ENCODE results near the gene PEPD. TPM values are rescaled to one million over a fixed set of nuclear protein-coding genes. Genes with fewer than 3 reads are reported as not detected.

PEPD gene
- total and polyA plus RNA-seq, 2 experiments from 2014 or later: 141 to 175 TPM

DNA sequence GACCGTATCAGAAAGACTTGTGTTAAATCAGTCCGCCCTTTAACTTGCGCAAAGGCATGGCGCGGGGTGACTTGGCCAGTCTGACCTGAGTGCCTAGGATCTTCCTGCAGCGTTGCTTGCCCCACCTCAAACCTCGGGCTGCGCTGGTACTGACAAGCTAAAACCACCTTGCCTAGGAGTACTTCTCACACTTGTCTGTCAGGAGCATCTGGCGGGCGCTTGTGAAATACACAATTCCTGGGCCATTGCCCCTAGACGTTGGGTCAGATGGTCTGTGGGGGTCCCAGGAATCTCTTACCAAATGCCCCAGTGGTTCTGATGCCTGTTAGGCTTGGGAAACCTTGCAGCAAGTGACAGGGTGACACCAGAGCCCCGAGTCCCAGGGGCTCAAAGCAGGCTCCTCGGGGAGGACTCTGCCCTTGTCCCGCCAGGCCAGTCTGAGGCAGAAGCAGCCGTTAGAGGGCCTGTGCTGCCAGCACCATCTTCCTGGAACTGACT, 135.2 kb downstream of the PEPD start:
- TF ChIP-seq EZH2phosphoT487 (IDR thresholded peaks at IDR 0.05; ENCODE audit: low read depth, severe bottlenecking, unreplicated experiment) (no peak), EZH2 (IDR thresholded peaks at IDR 0.05; ENCODE audit: borderline replicate concordance) (no peak)
- TF ChIP-seq, protein P1, sequence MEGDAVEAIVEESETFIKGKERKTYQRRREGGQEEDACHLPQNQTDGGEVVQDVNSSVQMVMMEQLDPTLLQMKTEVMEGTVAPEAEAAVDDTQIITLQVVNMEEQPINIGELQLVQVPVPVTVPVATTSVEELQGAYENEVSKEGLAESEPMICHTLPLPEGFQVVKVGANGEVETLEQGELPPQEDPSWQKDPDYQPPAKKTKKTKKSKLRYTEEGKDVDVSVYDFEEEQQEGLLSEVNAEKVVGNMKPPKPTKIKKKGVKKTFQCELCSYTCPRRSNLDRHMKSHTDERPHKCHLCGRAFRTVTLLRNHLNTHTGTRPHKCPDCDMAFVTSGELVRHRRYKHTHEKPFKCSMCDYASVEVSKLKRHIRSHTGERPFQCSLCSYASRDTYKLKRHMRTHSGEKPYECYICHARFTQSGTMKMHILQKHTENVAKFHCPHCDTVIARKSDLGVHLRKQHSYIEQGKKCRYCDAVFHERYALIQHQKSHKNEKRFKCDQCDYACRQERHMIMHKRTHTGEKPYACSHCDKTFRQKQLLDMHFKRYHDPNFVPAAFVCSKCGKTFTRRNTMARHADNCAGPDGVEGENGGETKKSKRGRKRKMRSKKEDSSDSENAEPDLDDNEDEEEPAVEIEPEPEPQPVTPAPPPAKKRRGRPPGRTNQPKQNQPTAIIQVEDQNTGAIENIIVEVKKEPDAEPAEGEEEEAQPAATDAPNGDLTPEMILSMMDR (IDR thresholded peaks at IDR 0.05; ENCODE audit: poor library complexity): no peak
- Histone ChIP-seq H3K4me1 (ENCODE audit: insufficient read depth) (peaks cover 30% of the 10 kb centered on the region), H3K4me2 (no peak overlapping the region), H3K79me2 (peaks cover 82% of the 10 kb centered on the region), H2AFZ (no peak overlapping the region), H3K9me2 (replicated peaks; ENCODE audit: insufficient read depth) (no peaks in the 10 kb centered on the region), H3K27me3 (no peaks in the 10 kb centered on the region), H3K9me3 (ENCODE audit: low read depth) (no peaks in the 10 kb centered on the region), H3K27ac (no peak overlapping the region), H3K36me3 (replicated peaks; ENCODE audit: insufficient read depth, low read depth) (no peaks in the 10 kb centered on the region), H3K4me3 (no peak overlapping the region), H4K20me1 (ENCODE audit: insufficient read depth, poor library complexity, severe bottlenecking) (peaks cover 54% of the 10 kb centered on the region)
- DNase-seq (ENCODE audit: low spot score): no peak
- 90% methylated on average over 15 of the region's 15 CpGs for WGBS (ENCODE audit: low lambda C conversion rate, missing lambda C conversion rate)

DNA sequence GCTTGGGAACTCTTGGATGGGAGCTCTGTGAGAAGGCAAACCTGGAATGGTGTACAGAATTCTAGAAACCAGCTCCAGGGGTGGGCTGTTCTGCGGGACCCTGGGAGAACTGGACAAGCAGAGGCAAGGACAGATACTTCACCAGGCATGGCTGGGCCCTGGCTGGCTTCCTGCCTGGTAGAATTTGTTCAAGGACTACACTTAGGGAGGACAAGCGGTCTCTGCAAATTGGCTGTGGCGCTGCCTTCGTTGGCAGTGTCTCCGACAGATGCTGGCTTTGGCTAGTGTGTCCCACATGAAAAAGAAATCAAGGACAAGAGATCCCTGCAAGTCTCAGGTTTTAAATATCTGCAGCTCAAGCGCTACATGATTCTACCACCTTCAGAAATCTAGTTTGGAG, 135.6 kb downstream of the PEPD start:
- no peaks in the 10 kb centered on the region for H3K36me3 ChIP-seq (replicated peaks; ENCODE audit: insufficient read depth, low read depth)

DNA sequence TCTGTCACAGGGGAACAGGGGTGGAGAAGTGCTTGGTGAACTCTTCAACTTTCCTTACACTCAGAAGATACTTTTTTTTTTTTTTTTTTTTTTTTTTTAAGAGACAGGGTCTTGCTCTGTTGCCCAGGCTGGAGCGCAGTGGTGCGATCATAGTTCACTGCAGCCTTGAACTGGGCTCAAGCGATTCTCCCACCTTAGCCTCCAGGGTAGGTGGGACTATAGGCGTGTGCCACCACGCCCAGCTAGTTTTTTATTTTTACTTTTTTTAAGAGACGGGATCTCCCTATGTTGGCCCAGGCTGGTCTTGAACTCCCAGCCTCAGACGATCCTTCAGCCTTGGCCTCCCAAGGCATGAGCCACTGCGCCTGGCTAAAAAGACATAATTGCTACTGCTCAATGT, 136.6 kb downstream of the PEPD start:
- Histone ChIP-seq H3K4me3 (no peak overlapping the region), H3K36me3 (replicated peaks; ENCODE audit: insufficient read depth, low read depth) (no peaks in the 10 kb centered on the region), H3K9me2 (replicated peaks; ENCODE audit: insufficient read depth) (no peaks in the 10 kb centered on the region), H3K4me2 (no peak overlapping the region), H3K4me1 (ENCODE audit: insufficient read depth) (peaks cover 16% of the 10 kb centered on the region), H4K20me1 (ENCODE audit: insufficient read depth, poor library complexity, severe bottlenecking) (peaks cover 68% of the 10 kb centered on the region), H2AFZ (no peak overlapping the region), H3K9me3 (ENCODE audit: low read depth) (no peaks in the 10 kb centered on the region), H3K79me2 (peaks cover 90% of the 10 kb centered on the region), H3K27ac (no peak overlapping the region), H3K27me3 (no peaks in the 10 kb centered on the region)
- TF ChIP-seq EZH2phosphoT487 (IDR thresholded peaks at IDR 0.05; ENCODE audit: low read depth, severe bottlenecking, unreplicated experiment) (no peak), EZH2 (IDR thresholded peaks at IDR 0.05; ENCODE audit: borderline replicate concordance) (no peak)
- TF ChIP-seq, protein P1 (IDR thresholded peaks at IDR 0.05; ENCODE audit: poor library complexity): no peak
- 99% methylated on average over 8 of the region's 8 CpGs for WGBS (ENCODE audit: low lambda C conversion rate, missing lambda C conversion rate)
- DNase-seq (ENCODE audit: low spot score): no peak

More for the DNA sequence above, 135.6 kb downstream of the PEPD start:
- Histone ChIP-seq H3K27me3 (no peaks in the 10 kb centered on the region), H3K79me2 (peaks cover 82% of the 10 kb centered on the region), H3K4me2 (no peak overlapping the region), H3K9me3 (ENCODE audit: low read depth) (no peaks in the 10 kb centered on the region), H3K27ac (no peak overlapping the region), H4K20me1 (ENCODE audit: insufficient read depth, poor library complexity, severe bottlenecking) (peaks cover 58% of the 10 kb centered on the region), H2AFZ (no peak overlapping the region), H3K9me2 (replicated peaks; ENCODE audit: insufficient read depth) (no peaks in the 10 kb centered on the region), H3K4me3 (no peak overlapping the region), H3K4me1 (ENCODE audit: insufficient read depth) (peaks cover 26% of the 10 kb centered on the region)
- 85% methylated on average over 6 of the region's 6 CpGs for WGBS (ENCODE audit: low lambda C conversion rate, missing lambda C conversion rate)
- no peak for DNase-seq (ENCODE audit: low spot score)
- TF ChIP-seq EZH2 (IDR thresholded peaks at IDR 0.05; ENCODE audit: borderline replicate concordance) (no peak), EZH2phosphoT487 (IDR thresholded peaks at IDR 0.05; ENCODE audit: low read depth, severe bottlenecking, unreplicated experiment) (no peak)
- TF ChIP-seq, protein P1 (IDR thresholded peaks at IDR 0.05; ENCODE audit: poor library complexity): no peak

Data from hepatocyte (in vitro differentiated cells).